ENCODE measurements around the gene HNF1B. TPM values are rescaled to one million over a fixed set of nuclear protein-coding genes. Genes with fewer than 3 reads are reported as not detected.

Gene HNF1B
- total RNA-seq, 6 experiments from 2014 or later = 5.2 to 7.0 (median 5.7) TPM

DNA sequence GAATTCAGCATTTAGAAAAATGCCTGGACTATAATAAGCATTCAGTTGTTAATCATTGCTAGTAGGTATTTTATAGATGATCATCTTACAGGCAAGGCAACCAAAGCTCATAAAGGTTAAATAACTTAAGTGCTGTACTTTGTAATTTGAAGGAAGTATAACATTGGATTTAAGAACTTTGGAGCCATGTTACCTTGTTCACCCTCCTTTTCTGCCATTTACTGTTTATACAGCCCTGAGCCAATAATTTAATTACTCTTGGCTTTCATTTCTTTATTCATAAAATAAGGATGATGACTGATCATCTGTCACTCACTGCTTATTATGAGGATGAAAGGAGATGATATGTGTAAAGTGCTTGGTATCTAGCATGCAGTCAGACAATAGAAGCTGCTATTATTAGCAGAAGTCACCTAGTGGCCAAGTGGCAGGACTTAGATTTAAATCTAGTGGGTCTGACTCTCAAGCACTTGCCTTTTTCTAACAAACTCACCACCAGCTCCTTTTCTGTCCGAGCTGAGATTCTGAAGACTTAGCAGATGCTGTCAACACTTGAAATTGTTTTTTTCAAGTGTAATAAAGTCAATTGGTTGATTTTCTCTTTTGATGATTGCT lies 83.4 kb downstream of the HNF1B start:
- H3K27ac ChIP-seq = no peak overlapping the region
- DNase-seq = no peak

DNA sequence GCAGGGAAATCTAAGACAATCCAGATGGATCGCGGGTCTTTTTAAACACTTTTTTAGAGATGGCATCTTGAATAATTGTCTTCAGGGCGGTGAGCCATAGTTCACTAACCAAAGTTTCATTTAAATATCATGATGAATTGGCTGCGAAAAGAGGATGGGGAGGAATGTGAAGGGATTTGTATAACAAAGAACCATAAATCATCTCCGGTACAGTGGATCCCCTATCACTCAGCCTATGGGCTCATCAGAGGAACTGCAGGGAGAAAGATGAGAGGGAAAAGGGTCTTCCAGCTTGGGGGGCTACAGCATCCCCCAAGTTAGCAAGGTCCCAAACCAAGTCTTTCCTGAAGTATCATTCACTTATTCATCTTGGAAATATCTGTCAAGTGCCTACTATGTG lies 84.9 kb downstream of the HNF1B start:
- no peak for TF ChIP-seq POLR2A (IDR thresholded peaks at IDR 0.05)
- TF ChIP-seq, protein P1, sequence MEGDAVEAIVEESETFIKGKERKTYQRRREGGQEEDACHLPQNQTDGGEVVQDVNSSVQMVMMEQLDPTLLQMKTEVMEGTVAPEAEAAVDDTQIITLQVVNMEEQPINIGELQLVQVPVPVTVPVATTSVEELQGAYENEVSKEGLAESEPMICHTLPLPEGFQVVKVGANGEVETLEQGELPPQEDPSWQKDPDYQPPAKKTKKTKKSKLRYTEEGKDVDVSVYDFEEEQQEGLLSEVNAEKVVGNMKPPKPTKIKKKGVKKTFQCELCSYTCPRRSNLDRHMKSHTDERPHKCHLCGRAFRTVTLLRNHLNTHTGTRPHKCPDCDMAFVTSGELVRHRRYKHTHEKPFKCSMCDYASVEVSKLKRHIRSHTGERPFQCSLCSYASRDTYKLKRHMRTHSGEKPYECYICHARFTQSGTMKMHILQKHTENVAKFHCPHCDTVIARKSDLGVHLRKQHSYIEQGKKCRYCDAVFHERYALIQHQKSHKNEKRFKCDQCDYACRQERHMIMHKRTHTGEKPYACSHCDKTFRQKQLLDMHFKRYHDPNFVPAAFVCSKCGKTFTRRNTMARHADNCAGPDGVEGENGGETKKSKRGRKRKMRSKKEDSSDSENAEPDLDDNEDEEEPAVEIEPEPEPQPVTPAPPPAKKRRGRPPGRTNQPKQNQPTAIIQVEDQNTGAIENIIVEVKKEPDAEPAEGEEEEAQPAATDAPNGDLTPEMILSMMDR (IDR thresholded peaks at IDR 0.05) = no peak
- no peaks in the 10 kb centered on the region for H3K4me1 ChIP-seq
- ATAC-seq (no peak), DNase-seq (no peak)
- 85% methylated on average over 5 of the region's 5 CpGs for WGBS (ENCODE audit: insufficient coverage, low coverage, low lambda C conversion rate, missing lambda C conversion rate)
- H3K27ac ChIP-seq = no peak overlapping the region
- H3K4me3 ChIP-seq = no peak overlapping the region
- no peaks in the 10 kb centered on the region for H3K9me3 ChIP-seq
- H3K27me3 ChIP-seq = no peaks in the 10 kb centered on the region
- no peaks in the 10 kb centered on the region for H3K36me3 ChIP-seq
- intact Hi-C loops (cut with DNase I) = loop anchor here in 1 of 2 donors (10.0 kb wide), 1 partner anchor 115 kb away; no protein-coding TSS in a partner anchor

More for the DNA sequence above, 83.4 kb downstream of the HNF1B start:
- 70% methylated on average over 1 of the region's 1 CpG for WGBS (ENCODE audit: insufficient coverage, low coverage, low lambda C conversion rate, missing lambda C conversion rate)
- Histone ChIP-seq H3K4me1 (no peaks in the 10 kb centered on the region), H3K27me3 (no peaks in the 10 kb centered on the region), H3K36me3 (no peaks in the 10 kb centered on the region), H3K9me3 (no peaks in the 10 kb centered on the region), H3K4me3 (no peak overlapping the region)
- intact Hi-C loops (cut with DNase I) = no loop called here
- no peak for ATAC-seq
- TF ChIP-seq, protein P1 (IDR thresholded peaks at IDR 0.05) = no peak
- no peak for TF ChIP-seq POLR2A (IDR thresholded peaks at IDR 0.05)

DNA sequence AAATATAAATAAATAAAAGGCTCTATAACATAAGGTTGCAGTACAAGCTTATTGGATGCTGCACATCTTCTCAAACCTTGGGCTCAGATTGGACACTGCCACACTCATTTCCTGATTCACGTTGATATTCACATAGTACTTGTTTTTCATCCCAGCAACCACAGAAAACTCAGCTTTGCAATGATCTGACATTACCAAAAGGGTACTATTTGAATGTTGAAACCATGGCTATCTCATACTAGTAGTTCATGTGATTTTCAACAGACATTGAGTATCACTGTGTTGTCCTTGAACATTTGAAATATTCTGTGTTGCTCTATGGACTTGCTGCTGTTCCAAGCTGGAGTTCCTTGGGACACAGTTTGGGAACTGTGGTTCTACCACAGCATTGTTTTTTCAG lies 87.7 kb downstream of the HNF1B start:
- H3K4me3 ChIP-seq = no peak overlapping the region
- no peak overlapping the region for H3K27ac ChIP-seq
- no peaks in the 10 kb centered on the region for H3K9me3 ChIP-seq
- intact Hi-C loops (cut with DNase I) = loop anchor here in 1 of 2 donors (10.0 kb wide), 1 partner anchor 118 kb away; no protein-coding TSS in a partner anchor
- H3K27me3 ChIP-seq = no peaks in the 10 kb centered on the region
- H3K36me3 ChIP-seq = no peaks in the 10 kb centered on the region
- DNase-seq = no peak
- no peaks in the 10 kb centered on the region for H3K4me1 ChIP-seq
- WGBS (ENCODE audit: insufficient coverage, low coverage, low lambda C conversion rate, missing lambda C conversion rate) = 75% methylated on average over 1 of the region's 1 CpG
- ATAC-seq = no peak
- TF ChIP-seq POLR2A (IDR thresholded peaks at IDR 0.05) = no peak
- TF ChIP-seq, protein P1 (IDR thresholded peaks at IDR 0.05) = no peak

DNA sequence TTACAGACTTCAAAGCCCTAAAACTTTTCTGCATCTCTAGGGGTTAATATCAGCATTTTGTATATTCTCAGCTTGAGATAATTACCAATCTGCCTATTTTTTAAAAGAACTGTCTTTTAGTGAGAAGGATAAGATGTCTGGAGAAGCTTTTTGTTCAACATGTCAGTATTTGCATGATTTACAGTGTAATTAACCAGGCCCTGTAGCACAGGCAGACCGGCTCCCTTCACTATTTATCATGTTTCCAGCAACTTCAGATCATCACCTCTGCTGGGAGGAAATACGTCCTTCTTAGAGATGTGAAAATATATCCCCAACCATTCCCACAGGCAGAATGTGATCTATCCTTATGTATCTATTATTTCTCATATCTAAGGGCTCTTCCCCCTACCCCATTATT lies 93.0 kb downstream of the HNF1B start:
- no peak for ATAC-seq
- no peaks in the 10 kb centered on the region for H3K9me3 ChIP-seq
- no peaks in the 10 kb centered on the region for H3K27me3 ChIP-seq
- WGBS (ENCODE audit: insufficient coverage, low coverage, low lambda C conversion rate, missing lambda C conversion rate) = 69% methylated on average over 2 of the region's 2 CpGs
- intact Hi-C loops (cut with DNase I) = loop anchor here in 1 of 2 donors (10.0 kb wide), 1 partner anchor 123 kb away; no protein-coding TSS in a partner anchor
- DNase-seq = no peak
- H3K4me3 ChIP-seq = no peak overlapping the region
- no peaks in the 10 kb centered on the region for H3K4me1 ChIP-seq
- H3K27ac ChIP-seq = no peak overlapping the region
- H3K36me3 ChIP-seq = no peaks in the 10 kb centered on the region
- TF ChIP-seq POLR2A (IDR thresholded peaks at IDR 0.05) = no peak
- TF ChIP-seq, protein P1 (IDR thresholded peaks at IDR 0.05) = no peak

Measured in right lobe of liver (tissue), 6 donors.